Lung (tissue), 12 donors: ENCODE measurements around the gene PADI4. TPM values are rescaled to one million over a fixed set of nuclear protein-coding genes. Genes with fewer than 3 reads are reported as not detected.

Experiments
- ATAC-seq: fragments of 200-7000 bp; cut with Tn5 transposase; one replicate; pipeline ENCODE4 v1.9.1; 2020; ENCODE audit warnings: moderate number of reproducible peaks; ENCODE audit not compliant: insufficient read depth, low FRiP score
- DNase-seq, 3 donors: peaks; one replicate each; pipeline ENCODE4 v3.0.0-alpha.2; 2013 to 2017
- H3K27ac ChIP-seq, 2 donors: one replicate each; pipeline ENCODE4 v1.5.1; 2013; ENCODE audit warnings: mild to moderate bottlenecking in 2 of 2, moderate library complexity in 2 of 2, control low read depth in 1 of 2, inconsistent platforms in 1 of 2, low read depth in 1 of 2, low read length in 1 of 2
- H3K27me3 ChIP-seq, 3 donors: one replicate each; pipeline ENCODE4 v1.5.1; 2013; ENCODE audit warnings: low read length in 2 of 3; ENCODE audit not compliant: control insufficient read depth in 3 of 3, insufficient read depth in 3 of 3
- H3K36me3 ChIP-seq, 4 donors: one replicate each; pipeline ENCODE4 v1.5.1; 2013; ENCODE audit warnings: low read length in 4 of 4, mild to moderate bottlenecking in 1 of 4, moderate library complexity in 1 of 4; ENCODE audit not compliant: control insufficient read depth in 4 of 4, insufficient read depth in 4 of 4
- H3K4me1 ChIP-seq, 5 donors: one replicate each; pipeline ENCODE4 v1.5.1; 2013; ENCODE audit warnings: low read length in 5 of 5, mild to moderate bottlenecking in 2 of 5, moderate library complexity in 1 of 5; ENCODE audit not compliant: control insufficient read depth in 5 of 5, insufficient read depth in 5 of 5
- H3K4me3 ChIP-seq: one replicate; pipeline ENCODE4 v1.5.1; 2013; ENCODE audit warnings: mild to moderate bottlenecking, control low read depth, moderate library complexity
- H3K9ac ChIP-seq, 2 donors: one replicate each; pipeline ENCODE4 v1.5.1; 2013; ENCODE audit warnings: low read length in 2 of 2, control low read depth in 1 of 2; ENCODE audit not compliant: insufficient read depth in 1 of 2
- H3K9me3 ChIP-seq, 4 donors: one replicate each; pipeline ENCODE4 v1.5.1; 2013; ENCODE audit warnings: low read length in 3 of 4, mild to moderate bottlenecking in 1 of 4, moderate library complexity in 1 of 4; ENCODE audit not compliant: control insufficient read depth in 4 of 4, insufficient read depth in 3 of 4
- WGBS, 2 donors: extraction: QIAGEN DNeasy Blood & Tissue Kit; methylation state at CpG; one replicate each; pipeline ENCODE4 v1.1.7; 2013; 5-methylcytosine and 5-hydroxymethylcytosine counted together
- polyA plus RNA-seq, 2 donors: library from polyadenylated mRNA; stranded (reverse); fragments of 200-250 nt; gene quantifications; one replicate each; pipeline ENCODE4 v1.2.1, GENCODE V29; 2013
- total RNA-seq, 2 donors: library from RNA; depleted of rRNA in 1 of 2; stranded (reverse); fragments of >200 nt in 1 of 2; gene quantifications; one replicate each; pipeline ENCODE4 v1.2.1, GENCODE V29; 2014 to 2021
- TF ChIP-seq, protein P1 (sequence below): IDR thresholded peaks from 2 replicates; pipeline ENCODE4 v1.5.1; 2012; ENCODE audit warnings: mild to moderate bottlenecking; ENCODE audit errors: control extremely low read depth, extremely low read depth
- donor health status: control.
- donor health status: control.
- donor health status: Bipolar disorder and iron deficiency.
- donor health status: healthy.
- donor health status: DM: yes; HTN: yes; CAD: no.

The PADI4 gene
- total and polyA plus RNA-seq, 4 donors: 1.7 to 22.5 (median 14.2) TPM

DNA sequence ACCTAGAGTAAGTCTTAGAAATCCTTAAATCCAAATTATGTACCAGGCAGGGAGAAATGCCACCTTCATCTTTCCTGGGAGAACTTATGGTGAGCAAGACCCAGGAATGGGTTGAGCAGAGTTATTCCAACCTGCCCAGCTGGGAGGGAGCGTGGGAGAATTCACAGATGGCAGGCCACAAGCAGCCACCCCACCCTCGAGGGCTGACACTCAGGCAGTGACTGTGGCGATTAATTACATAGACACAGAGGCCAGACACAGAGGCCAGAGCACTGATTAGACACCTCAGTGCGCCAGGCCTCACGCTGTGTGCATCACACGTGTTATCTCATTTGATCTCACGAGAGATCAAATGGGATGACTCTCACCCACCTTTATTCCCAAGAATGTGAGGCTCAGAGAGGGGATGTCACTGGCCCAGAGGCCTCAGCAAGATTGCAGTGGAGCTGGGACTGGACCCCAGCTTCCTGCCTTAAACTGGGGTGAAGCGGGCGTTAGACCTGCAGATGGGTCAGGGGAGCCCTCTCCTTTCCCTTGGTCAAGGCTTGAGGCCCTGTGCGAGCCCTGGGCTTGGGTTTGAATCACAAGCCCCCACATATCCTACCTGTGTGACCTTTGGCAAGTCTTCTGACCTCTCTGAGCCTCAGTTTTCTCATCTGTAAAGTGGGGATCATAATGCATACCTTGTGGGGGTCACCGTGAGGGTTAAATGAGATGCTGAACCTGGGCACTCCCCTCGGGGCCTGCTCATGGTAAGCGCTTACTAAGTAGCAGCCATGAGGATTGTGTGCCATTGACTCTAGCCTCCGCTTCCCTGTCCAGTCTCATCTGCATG, 28.8 kb upstream of the PADI4 start:
- no peaks in the 10 kb centered on the region for H3K4me1 ChIP-seq
- no peak overlapping the region for H3K4me3 ChIP-seq
- DNase-seq: no peak
- no peak overlapping the region for H3K27ac ChIP-seq
- WGBS, 2 donors: 82 to 92% methylated on average over 14 of the region's 14 CpGs
- H3K27me3 ChIP-seq: peaks cover 0 to 3% (median 0%) of the 10 kb centered on the region in 3 donors
- ATAC-seq: no peak
- H3K36me3 ChIP-seq: no peaks in the 10 kb centered on the region
- no peaks in the 10 kb centered on the region for H3K9me3 ChIP-seq
- TF ChIP-seq, protein P1, sequence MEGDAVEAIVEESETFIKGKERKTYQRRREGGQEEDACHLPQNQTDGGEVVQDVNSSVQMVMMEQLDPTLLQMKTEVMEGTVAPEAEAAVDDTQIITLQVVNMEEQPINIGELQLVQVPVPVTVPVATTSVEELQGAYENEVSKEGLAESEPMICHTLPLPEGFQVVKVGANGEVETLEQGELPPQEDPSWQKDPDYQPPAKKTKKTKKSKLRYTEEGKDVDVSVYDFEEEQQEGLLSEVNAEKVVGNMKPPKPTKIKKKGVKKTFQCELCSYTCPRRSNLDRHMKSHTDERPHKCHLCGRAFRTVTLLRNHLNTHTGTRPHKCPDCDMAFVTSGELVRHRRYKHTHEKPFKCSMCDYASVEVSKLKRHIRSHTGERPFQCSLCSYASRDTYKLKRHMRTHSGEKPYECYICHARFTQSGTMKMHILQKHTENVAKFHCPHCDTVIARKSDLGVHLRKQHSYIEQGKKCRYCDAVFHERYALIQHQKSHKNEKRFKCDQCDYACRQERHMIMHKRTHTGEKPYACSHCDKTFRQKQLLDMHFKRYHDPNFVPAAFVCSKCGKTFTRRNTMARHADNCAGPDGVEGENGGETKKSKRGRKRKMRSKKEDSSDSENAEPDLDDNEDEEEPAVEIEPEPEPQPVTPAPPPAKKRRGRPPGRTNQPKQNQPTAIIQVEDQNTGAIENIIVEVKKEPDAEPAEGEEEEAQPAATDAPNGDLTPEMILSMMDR: no peak
- H3K9ac ChIP-seq: no peak overlapping the region

DNA sequence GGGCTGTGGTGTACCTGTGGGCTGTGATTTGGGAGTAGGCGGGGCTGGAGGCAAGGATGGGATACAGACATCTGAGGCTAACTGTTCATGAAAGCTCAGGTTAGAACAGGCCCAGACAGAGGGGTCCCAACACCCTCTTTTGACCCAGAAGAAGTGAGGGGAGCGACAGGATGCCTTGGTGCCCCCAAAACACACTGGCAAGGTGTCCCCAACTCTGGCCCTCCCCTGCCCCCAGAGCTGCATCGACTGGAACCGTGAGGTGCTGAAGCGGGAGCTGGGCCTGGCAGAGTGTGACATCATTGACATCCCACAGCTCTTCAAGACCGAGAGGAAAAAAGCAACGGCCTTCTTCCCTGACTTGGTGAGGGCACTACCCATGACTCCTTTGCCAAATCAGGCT, 27.6 kb upstream of the PADI4 start:
- ATAC-seq (no peak), DNase-seq (no peak)
- Histone ChIP-seq H3K36me3 (no peaks in the 10 kb centered on the region), H3K4me1 (no peaks in the 10 kb centered on the region), H3K9me3 (no peaks in the 10 kb centered on the region), H3K4me3 (no peak overlapping the region), H3K27me3 (peaks cover 0 to 3% (median 2%) of the 10 kb centered on the region in 3 donors), H3K9ac (no peak overlapping the region), H3K27ac (no peak overlapping the region)
- 75 to 85% methylated on average over 7 of the region's 7 CpGs for WGBS, 2 donors
- TF ChIP-seq, protein P1: no peak

DNA sequence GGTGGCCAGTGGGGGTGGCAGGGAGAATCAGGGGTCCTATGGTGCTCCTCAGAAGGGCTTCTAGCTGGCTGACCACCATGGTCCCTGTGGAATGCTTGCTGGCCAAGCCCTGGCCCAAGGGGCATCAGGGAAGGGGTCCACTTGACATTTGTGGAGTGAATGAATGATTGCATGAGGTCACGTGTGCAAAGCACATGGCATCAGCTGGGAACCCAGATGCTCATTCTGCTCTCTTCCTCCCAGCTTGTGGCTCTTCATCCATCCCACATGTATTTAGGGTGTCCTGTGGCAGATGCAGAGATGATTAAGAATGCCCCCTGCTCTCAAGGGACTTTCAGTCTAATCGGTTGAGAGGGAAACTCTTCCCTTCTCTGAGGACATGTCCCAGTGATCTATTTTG, 27.1 kb upstream of the PADI4 start:
- 74 to 89% methylated on average over 2 of the region's 2 CpGs for WGBS, 2 donors
- no peak for ATAC-seq
- no peak overlapping the region for H3K27ac ChIP-seq

More for the DNA sequence above, 27.1 kb upstream of the PADI4 start:
- TF ChIP-seq, protein P1: no peak
- Histone ChIP-seq H3K9ac (no peak overlapping the region), H3K36me3 (no peaks in the 10 kb centered on the region), H3K4me3 (no peak overlapping the region), H3K9me3 (no peaks in the 10 kb centered on the region), H3K27me3 (peaks cover 0 to 3% (median 2%) of the 10 kb centered on the region in 3 donors), H3K4me1 (no peaks in the 10 kb centered on the region)
- no peak for DNase-seq
